HG03575 (cell line): Measurements from ENCODE around the gene C8B.

Source experiments
- ATAC-seq: cut with Tn5 transposase; IDR thresholded peaks from one replicate; pipeline ENCODE4 v1.9.1; 2021; ENCODE audit not compliant: unreplicated experiment, insufficient number of reproducible peaks, low FRiP score; ENCODE audit errors: extremely low read depth

C8B gene

DNA sequence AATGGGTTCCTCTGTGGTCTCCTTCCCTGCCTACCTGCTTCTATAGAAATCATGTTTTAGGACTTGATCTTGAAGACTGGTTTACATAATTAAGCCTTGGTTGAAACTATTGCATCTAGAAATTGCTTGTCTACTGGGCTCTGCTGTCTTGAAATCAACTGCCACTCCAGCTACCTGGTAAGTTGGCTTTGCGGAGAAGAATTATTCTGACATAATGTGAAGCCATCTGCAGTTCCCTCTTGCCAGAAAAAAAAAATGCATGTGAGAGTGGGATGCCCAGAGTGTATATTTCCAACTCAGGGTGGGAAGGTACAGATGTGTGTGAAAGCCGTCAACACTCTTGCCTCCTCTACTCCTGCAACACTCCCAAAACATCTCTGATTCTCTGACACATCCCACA is 27.2 kb downstream of the C8B start:
- no peak for ATAC-seq

DNA sequence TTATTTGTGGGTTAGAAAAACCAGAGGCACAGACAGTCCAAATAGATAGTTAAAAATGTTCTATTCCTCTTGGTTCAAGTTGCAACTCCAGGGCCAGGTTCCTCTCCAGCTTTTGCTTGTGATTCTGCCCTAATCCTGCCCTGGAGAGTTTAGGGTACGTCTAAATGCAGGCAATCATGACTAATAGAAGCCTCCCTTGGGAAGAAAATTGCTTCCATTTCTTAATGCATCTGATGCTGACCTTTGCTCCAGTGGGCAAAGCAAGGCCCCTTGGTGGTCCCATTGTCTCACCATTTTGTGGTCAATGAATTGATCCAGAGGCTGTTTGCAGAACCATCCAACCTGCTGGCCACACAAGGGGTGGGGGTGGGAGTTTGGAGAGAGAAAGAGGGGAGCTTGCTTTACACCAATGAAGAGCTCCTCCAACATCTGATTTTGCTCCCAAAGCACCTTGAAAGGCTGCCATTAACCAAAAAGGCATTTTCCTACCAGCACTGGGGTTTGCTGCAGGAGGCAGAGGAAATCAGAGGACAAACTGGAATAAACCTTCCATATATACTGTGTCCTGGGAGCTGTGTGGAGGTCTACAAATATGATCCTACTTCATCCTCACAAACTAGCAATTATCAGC is 31.3 kb downstream of the C8B start:
- ATAC-seq = no peak

DNA sequence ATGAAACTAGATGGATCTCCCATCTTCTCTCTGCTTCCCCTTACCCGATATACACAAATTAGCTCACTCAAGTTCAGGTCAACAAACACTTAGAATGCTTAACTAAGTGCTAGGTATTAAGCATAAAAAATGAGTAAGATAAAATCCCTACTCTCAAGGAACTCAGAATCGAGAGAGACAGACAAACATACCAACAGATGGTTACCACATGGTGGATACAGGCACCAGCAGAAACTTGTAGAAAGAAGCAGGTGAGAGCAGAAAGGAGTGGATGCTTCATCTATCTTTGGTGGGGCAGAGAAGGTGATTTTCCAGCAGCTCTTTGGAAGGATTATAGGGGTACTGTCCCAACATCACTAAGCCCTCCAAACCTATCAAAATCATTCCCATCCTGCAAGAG is 32.2 kb downstream of the C8B start:
- ATAC-seq = no peak

DNA sequence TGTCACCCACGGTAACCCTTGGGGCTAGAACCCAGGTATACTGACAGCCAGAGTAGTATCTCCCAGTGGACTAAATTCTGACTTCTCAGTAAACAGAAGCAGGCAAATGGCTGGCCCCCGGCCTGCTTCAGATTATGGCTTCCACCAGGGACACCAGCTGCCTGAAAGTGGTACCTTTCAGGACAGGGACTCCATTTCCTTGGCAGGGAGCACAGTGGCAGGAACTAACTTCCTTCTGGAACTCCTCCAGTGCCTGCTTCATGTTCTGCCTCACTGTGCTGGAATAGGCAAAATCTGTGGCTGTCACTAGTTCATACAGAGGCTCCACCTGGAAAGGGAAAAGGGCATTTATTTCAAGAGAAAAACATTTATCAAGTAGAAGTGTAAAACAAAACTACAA is 32.7 kb downstream of the C8B start:
- no peak for ATAC-seq

DNA sequence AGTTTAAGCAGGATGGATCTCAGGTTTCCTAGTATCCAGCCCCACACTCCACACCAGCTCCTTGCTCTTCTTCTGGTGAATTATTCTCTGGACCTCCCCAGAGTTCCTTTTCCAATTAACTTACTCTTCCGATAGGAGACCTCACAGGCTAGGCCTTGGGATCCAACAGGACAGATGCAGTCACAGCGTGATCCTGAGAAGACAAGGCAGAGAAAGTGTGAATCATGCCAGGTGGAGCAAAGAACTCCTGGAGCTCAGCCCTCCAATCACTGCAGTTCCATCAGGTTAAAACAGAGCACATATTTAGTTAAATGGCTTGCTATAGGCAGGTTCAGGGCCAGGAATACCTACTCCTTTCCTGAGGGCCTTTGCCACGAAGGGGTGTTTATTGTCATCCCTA is 34.1 kb downstream of the C8B start:
- no peak for ATAC-seq

DNA sequence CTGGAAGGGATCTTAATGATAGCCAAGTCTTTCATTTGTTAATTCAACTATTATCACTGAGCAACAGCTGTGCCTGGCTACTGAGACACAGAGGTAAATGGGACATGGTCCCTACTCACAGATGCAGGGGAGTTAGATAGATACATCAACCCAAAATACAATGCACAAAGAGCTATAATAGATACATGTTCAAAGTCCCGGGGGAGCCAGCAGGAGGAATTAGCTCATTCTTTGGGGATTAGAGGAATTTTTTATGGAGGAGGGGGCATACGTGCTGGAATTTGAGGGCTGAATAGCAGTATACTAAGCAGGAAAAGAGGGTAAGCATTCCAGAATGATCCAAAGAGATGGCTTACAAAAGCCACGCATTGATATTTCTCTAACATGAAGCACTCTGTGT is 34.6 kb downstream of the C8B start:
- no peak for ATAC-seq

DNA sequence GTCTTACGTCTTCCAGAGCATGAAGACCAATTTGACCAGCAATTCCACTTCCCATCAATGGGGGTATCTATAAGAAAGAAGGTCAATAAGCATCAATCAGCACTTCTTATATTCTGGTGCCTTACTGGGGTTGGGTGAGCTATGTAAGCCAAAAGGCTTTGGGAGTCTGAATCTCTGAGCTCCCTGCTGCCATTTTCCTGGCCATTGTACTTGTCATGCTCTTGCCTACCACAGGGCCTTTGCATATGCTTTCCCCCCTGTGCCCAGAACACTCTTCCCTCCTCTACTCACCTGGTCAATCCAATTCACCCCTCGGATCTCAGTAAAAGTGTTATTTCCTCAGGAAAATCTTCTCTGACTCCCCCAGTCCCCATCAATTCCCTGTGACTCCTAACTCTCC is 36.3 kb downstream of the C8B start:
- no peak for ATAC-seq

- no peak for ATAC-seq
These were observed 37.8 kb downstream of the C8B start for GRCh38 chr1:56927986-56928385.

- no peak for ATAC-seq
These were observed 38.6 kb downstream of the C8B start for GRCh38 chr1:56927171-56927570.

GRCh38 chr1:56925193-56925592 is 40.6 kb downstream of the C8B start:
- ATAC-seq = no peak

GRCh38 chr1:56924116-56924515 is 41.7 kb downstream of the C8B start:
- ATAC-seq = no peak

GRCh38 chr1:56923201-56923600 is 42.6 kb downstream of the C8B start:
- ATAC-seq = no peak

- ATAC-seq = no peak
These were observed 43.3 kb downstream of the C8B start for GRCh38 chr1:56922507-56922906.

DNA sequence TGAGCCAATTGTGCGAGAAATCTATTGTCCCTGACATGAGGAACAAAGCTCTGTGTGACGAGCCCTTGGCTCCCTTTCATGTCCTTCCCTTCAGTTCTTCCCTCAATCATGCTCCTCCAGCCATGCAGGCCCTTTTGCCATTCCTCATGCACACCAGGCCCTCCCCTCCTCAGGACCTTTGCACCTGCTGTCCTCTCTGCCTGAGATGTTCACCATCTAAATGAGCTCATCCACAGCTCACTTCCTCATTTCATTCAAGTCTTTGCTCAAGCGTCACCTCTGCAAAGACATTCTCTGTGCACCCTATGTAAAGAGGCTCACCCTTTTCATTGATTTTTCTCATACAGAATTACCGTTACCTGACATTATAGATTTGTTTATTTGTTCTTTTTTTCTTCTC is 43.7 kb downstream of the C8B start:
- ATAC-seq = no peak

DNA sequence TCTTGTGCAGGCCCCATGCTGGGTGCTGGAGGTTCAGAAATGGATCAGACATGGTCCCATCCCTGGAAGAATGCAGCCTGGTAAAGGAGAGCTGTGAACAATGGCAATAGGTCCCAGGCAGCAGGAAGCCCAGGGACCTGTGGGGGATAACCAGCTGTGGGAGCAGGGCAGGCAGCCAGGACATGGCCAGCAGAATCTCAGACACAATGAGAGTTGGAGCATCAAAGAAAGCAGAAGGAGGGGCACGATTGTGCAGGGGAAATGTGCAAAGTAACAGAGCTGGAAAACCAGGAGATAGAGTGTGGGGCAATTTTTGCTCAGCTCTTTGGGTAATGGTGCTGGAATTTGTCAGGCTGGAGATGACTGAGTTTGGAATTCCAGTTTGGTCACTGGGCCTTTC is 44.3 kb downstream of the C8B start:
- ATAC-seq = no peak

DNA sequence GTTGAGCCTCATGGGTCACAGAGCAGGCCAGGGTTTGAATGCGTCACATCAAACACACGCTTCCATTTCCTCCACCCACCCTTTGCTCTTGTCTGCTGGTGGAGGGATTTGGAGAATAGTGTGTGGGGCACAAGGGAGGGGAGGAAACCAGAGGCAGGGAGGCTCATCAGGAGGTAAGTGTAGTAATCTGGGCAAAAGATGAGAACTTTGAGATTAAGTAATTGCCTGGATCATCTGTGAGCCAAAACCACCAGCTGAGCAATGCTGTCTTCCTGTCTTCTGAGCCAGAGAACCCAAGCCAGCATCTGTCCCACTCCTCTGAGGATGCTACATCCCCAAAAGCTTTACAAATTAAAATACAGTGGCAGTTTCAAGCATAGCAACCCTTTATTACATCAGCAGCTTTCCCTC is 45.2 kb downstream of the C8B start:
- no peak for ATAC-seq

DNA sequence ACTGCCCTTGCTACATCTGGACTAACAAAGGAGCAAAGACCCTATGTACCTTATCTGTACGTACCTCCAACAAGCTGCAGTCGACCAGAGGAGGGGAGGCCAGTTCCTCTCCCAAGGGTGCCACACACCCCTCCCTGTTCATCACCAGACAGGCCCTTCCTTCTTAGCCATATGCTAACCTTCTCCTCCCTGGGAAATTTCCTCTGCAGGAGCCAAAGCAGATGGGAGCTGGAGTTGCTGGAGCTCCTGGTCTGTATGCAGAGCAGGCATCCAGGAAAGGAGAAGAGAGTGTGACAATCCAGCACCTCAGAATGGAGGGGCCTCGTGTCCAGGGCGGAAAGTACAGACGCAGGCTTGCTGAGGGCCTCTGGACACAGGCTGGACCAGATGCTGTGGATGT is 48.5 kb downstream of the C8B start:
- no peak for ATAC-seq

- no peak for ATAC-seq
These were observed 49.2 kb downstream of the C8B start for GRCh38 chr1:56916630-56917029.

GRCh38 chr1:56915960-56916359 is 49.9 kb downstream of the C8B start:
- ATAC-seq = no peak

- ATAC-seq = no peak
These were observed 53.5 kb downstream of the C8B start for GRCh38 chr1:56912325-56912724.

- no peak for ATAC-seq
These were observed 54.5 kb downstream of the C8B start for GRCh38 chr1:56911098-56911938.
